Measurements from ENCODE around the gene COPG2. TPM values are rescaled to one million over a fixed set of nuclear protein-coding genes. Genes with fewer than 3 reads are reported as not detected.

The COPG2 gene
- total RNA-seq, 1 donor from 2014 or later = 31.2 TPM

- no peaks in the 10 kb centered on the region for H3K4me1 Mint-ChIP-seq (ENCODE audit: unreplicated experiment)
- no peaks in the 10 kb centered on the region for H3K27me3 Mint-ChIP-seq (ENCODE audit: unreplicated experiment)
- H3K27ac Mint-ChIP-seq (ENCODE audit: unreplicated experiment) = no peak overlapping the region
- no peak for DNase-seq (ENCODE audit: extremely low spot score, unreplicated experiment)
- H3K9me3 Mint-ChIP-seq (ENCODE audit: unreplicated experiment) = peaks cover 40% of the 10 kb centered on the region
- H3K36me3 Mint-ChIP-seq (ENCODE audit: unreplicated experiment) = peaks cover 21% of the 10 kb centered on the region
- TF ChIP-seq CTCF (IDR thresholded peaks at IDR 0.05) = no peak
- no peak overlapping the region for H3K4me3 Mint-ChIP-seq (ENCODE audit: unreplicated experiment)
Measured at GRCh38 chr7:130566898-130567280, 101.7 kb downstream of the COPG2 start.

GRCh38 chr7:130566168-130566897, 102.2 kb downstream of the COPG2 start:
- no peak for DNase-seq (ENCODE audit: extremely low spot score, unreplicated experiment)
- Mint-ChIP-seq H3K4me3 (ENCODE audit: unreplicated experiment) (no peak overlapping the region), H3K4me1 (ENCODE audit: unreplicated experiment) (no peaks in the 10 kb centered on the region), H3K36me3 (ENCODE audit: unreplicated experiment) (peaks cover 21% of the 10 kb centered on the region), H3K27ac (ENCODE audit: unreplicated experiment) (no peak overlapping the region), H3K9me3 (ENCODE audit: unreplicated experiment) (peaks cover 40% of the 10 kb centered on the region), H3K27me3 (ENCODE audit: unreplicated experiment) (no peaks in the 10 kb centered on the region)
- TF ChIP-seq CTCF (IDR thresholded peaks at IDR 0.05) = no peak

- Mint-ChIP-seq H3K9me3 (ENCODE audit: unreplicated experiment) (peaks cover 9% of the 10 kb centered on the region), H3K27ac (ENCODE audit: unreplicated experiment) (no peak overlapping the region), H3K4me3 (ENCODE audit: unreplicated experiment) (no peak overlapping the region), H3K27me3 (ENCODE audit: unreplicated experiment) (no peaks in the 10 kb centered on the region), H3K4me1 (ENCODE audit: unreplicated experiment) (no peaks in the 10 kb centered on the region), H3K36me3 (ENCODE audit: unreplicated experiment) (peaks cover 26% of the 10 kb centered on the region)
- TF ChIP-seq CTCF (IDR thresholded peaks at IDR 0.05) = peak; percentile 43
- DNase-seq (ENCODE audit: extremely low spot score, unreplicated experiment) = no peak
Measured at GRCh38 chr7:130560972-130561371, 107.6 kb downstream of the COPG2 start.

GRCh38 chr7:130559184-130559583, 109.4 kb downstream of the COPG2 start:
- Mint-ChIP-seq H3K9me3 (ENCODE audit: unreplicated experiment) (no peaks in the 10 kb centered on the region), H3K27me3 (ENCODE audit: unreplicated experiment) (no peaks in the 10 kb centered on the region), H3K4me3 (ENCODE audit: unreplicated experiment) (no peak overlapping the region), H3K36me3 (ENCODE audit: unreplicated experiment) (peaks cover 22% of the 10 kb centered on the region), H3K27ac (ENCODE audit: unreplicated experiment) (no peak overlapping the region), H3K4me1 (ENCODE audit: unreplicated experiment) (no peaks in the 10 kb centered on the region)
- DNase-seq (ENCODE audit: extremely low spot score, unreplicated experiment) = no peak
- no peak for TF ChIP-seq CTCF (IDR thresholded peaks at IDR 0.05)

- no peak for TF ChIP-seq CTCF (IDR thresholded peaks at IDR 0.05)
- Mint-ChIP-seq H3K27me3 (ENCODE audit: unreplicated experiment) (no peaks in the 10 kb centered on the region), H3K36me3 (ENCODE audit: unreplicated experiment) (peaks cover 15% of the 10 kb centered on the region), H3K9me3 (ENCODE audit: unreplicated experiment) (no peaks in the 10 kb centered on the region), H3K4me1 (ENCODE audit: unreplicated experiment) (peaks cover 4% of the 10 kb centered on the region), H3K27ac (ENCODE audit: unreplicated experiment) (no peak overlapping the region), H3K4me3 (ENCODE audit: unreplicated experiment) (no peak overlapping the region)
- no peak for DNase-seq (ENCODE audit: extremely low spot score, unreplicated experiment)
Measured at GRCh38 chr7:130554481-130554880, 114.1 kb downstream of the COPG2 start.
